ENCODE data around the gene KDM4C.

Gene KDM4C

GRCh38 chr9:6909181-6909580 is 151.4 kb downstream of the KDM4C start:
- DNase-seq = no peak

DNA sequence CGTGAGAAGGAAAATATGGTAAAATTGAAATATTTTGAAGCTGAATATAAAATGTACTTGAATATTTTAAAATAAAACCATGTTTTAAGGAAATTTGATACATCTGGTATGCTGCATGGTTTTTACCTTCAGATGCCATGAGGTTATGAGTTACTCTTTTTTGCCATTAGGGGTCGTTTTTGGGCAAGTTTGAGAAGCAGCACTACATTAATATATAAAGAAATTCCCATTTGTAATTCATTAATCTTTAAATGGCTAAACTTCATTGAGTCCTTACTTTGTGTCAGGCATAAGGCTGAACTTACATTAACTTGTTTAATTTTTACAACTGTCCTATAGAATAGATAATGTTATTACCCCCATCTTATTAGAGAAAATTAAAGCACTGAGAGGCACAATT is 152.3 kb downstream of the KDM4C start:
- no peak for DNase-seq

- DNase-seq = no peak
Measured at GRCh38 chr9:6910497-6910896, 152.7 kb downstream of the KDM4C start.

GRCh38 chr9:6911901-6912638 is 154.3 kb downstream of the KDM4C start:
- no peak for DNase-seq

- no peak for DNase-seq
Measured at GRCh38 chr9:6915635-6916034, 157.9 kb downstream of the KDM4C start.

DNA sequence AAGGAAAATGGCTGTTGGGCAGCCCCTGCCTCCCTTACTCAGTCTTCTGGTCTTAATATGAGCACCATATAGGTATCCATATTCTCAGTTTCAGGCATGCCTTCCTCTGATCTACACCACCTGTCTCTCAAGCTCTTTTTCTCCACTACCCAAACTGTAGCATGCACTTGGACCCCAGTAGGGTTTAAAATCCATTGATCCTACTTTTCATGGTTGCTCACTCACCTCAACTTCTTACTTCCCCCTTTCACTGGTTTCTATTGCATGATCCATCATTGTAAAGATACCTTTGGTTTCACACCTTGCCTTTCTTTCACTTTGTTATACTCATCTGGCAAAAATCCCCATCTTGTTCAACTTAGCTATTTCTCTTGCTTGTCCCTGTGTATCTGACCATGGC is 159.4 kb downstream of the KDM4C start:
- DNase-seq = no peak

DNA sequence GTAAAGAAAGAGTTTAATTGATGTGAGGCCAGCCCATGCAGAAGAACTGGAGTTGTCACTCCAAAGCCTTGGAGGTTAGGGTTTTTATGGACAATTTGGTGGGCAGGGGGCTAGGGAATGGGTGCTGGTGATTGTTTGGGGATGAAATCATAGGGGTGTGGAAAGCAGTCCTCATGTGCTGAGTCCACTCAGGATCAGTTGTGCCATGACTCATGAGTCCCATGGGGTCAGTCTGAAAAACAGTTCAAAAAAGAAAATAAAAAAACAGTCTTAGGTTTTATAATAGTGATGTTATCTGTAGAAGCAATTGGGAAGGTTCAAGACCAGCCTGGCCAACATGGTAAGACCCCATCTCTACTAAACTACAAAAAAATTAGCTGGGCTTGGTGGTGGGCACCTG is 162.3 kb downstream of the KDM4C start:
- DNase-seq = no peak

DNA sequence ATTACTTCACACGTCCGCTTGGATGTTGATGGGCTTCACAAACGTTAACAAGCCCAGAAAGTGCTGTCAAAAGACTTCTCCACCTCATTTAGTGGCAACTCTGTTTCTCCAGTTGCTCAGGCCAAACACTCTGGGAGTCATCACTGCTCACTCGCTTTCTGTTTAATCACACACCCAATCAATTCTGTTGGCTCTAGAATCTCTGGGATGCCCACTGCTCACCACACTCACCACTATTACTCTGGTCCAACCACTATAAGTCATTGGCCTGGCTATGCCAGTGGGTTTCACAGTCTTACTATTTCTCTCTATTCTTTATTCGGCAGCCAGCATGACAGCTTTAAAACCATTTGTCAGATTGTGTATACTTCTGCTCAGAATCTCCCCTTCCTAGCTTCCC is 163.5 kb downstream of the KDM4C start:
- DNase-seq = no peak

DNA sequence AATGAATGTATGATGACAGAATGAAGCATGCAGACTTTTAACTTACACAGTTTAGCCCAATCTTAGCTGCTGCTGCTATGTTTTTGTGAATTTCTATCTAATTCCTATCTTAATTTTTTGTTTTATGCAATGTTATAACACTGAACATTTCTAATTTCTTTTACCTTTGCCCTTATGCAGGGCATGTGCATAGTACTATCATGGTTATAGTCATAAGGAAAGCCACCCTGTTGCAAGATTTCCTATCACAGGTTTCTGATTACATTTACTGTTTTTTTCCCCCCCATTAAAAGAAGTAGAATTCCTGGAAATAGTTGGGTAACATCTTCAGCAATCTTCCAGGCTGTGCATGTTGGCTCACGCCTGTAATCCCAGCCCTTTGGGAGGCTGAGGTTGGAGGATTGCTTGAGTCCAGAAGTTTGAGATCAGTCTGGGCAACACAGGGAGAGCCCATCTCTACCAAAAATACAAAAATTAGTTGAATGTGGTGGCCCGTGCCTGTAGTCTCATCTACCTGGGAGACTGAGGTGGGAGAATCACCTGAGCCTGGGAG is 164.4 kb downstream of the KDM4C start:
- DNase-seq = no peak

DNA sequence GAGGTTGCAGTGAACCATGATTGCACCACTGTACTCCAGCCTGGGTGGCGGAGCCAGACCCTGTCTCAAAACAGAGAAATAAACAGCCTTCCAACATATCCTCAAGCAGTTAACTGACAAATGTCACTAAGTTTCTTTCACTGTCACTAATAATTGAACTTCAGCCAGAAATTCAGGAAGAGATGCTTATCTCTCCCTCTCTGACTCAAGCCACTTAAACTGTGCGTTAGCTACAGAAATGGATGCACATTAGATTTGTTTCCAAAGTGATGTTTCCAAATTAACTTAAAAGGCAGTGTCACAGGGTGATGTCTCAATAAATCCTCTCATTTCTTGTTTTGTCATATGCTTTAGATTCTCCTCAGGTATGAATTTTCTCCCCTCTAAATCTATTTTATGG is 164.9 kb downstream of the KDM4C start:
- no peak for DNase-seq

GRCh38 chr9:6923086-6923485 is 165.3 kb downstream of the KDM4C start:
- DNase-seq = no peak

GRCh38 chr9:6924149-6924548 is 166.4 kb downstream of the KDM4C start:
- DNase-seq = no peak

DNA sequence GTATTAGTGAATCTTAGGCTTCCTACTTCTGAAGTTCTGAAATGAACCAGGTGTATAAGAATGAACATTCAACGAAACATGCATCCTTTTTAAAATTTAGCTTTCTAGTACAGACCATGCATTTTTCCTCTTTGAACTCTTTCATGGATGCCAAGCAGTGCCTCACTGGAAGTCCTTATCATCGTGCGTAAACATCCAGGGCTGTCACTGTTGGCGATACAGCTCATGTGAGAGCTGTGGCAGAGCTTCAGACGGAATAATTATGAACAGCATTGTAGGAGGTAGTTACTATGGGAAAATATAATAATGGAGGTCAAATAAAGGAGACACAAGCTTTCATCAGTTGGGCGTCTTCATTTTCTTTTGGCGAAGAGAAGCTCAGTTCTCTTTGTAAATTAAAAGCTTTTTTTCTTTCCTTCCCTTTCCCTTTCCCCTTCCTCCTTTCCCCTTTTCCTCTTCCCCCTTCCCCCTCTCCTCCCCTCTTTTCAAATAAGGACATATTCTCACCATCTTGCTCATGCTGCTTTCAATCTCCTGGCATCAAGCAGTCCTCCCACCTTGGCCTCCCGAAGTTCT is 167.3 kb downstream of the KDM4C start:
- DNase-seq = no peak

DNA sequence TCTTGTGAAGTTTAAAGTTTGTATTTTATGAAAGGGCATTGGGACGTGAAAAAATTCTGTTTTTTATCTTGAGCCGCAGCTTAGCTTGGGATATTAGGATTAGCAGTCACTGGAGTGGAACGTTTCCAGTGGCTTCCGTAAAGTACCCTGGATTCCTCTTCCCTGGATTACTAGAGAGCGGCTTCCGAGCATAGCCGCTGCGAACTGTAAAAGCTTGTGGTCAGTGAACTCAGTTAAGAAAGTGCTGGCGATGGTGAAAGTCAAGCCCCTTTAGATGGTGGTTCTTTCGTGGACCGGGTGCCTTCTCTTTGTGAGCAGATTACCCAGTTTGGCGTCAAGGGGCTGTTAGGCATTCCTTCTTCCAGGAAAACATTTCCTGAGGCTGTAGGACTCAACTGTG is 168.1 kb downstream of the KDM4C start:
- DNase-seq = no peak

DNA sequence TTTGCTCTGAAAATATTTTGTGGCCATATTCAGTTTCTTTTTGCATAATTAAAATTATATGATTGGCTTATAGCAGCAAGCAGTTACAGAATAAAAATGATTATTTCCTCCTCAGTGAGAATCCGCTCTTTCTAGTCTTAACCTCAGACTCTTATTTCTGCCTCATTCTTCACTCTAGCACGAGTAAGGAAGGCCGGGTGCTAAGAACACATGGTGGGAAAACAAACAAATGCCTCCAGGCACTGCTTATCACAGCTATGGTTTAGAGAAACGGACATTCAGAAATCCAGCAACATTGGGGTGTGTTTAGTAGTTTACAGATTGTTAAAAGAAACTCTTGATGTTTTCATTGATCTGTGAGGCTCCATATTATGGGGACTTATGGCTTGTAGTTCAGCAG is 168.7 kb downstream of the KDM4C start:
- DNase-seq = no peak

- DNase-seq = no peak
Measured at GRCh38 chr9:6927838-6928237, 170.1 kb downstream of the KDM4C start.

DNA sequence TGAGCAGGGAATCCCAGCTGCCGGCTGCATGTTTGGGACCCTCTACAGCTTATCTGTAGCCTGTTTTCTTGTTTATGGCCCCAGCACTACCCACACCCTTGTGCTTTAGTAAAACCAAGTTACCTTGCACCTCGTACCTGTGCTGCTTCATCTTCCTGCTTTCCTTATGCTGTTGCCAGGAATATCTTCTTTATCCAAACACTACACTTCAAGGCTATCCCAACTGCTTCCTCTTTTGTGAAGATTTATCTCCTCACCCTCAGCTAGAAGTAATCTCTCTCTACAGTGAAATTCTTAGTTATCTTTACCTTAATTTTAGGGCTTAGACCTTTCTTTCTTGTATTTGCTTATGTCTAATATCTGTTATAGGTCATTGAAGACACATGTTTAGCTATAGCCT is 171.1 kb downstream of the KDM4C start:
- DNase-seq = no peak

DNA sequence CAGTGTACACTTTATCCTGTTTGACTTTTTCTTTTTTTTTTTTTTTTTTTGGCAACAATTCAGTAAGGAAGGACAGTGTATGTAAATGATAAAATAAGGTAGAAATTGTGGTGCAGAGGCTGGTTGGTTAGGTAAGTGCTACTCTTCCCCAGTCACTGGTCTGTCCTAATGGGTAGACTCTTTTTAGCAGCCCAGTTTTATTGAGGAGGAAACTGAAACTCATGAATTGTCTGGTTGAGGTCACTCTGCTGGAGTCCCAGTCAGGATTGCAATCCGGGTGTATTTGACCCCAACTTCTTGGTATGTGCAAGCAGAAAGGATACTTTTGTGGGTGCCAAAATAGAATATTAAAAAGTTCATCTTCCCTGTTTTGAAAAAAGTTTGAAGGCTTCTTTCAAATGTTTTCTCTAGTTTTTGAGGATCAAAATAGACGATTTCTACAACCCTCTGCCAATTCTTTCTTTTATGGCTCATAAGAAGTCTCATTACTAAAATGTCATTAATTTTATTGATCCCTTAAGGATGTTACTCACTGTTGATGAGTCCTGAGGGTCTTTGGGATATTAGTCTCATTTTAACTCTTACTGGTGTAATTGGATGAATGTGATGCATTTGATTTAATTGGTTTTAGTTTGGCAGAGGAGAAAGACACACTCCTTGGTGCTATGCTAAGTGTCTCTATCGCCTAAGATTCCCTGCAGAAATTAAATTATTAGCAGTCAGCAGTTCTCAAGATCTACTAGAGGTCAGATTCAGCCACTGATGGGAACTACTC is 171.9 kb downstream of the KDM4C start:
- DNase-seq = no peak

DNA sequence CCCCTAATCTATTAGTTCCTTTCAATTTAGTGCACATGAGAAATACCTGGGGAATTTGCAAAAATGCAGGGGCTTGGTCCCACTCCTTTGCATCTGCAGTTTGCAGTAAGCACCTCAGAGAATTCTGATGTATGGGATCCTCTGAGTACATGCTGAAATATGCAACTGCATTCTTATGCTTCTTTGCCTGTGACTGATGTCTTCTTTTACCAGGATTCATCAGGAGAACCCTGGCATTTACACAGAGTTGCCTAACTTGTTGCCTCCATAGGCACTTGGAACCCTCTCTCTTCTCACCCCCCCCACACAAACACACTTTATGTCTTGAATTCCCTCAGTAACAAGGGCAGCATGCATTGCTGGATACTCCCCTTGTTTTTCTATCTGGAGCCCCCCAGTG is 173.1 kb downstream of the KDM4C start:
- no peak for DNase-seq

- no peak for DNase-seq
Measured at GRCh38 chr9:6931913-6932312, 174.1 kb downstream of the KDM4C start.

DNA sequence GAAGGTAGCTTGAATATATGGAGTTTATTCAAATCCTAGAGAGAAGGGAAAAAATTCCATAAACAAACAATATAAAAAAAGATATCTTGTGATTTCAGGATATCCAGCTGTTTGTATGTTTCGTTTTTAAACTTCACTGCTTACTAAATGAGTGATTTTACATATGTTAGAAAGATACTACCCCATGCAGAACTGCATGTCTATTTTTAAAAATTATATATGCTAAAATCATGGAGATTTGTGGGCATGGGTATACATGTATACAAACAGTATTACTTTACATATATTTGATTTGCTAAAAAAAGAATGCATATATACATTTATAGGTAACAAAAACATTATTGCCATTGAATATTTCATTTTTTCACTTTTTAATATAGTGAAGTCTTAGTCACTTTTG is 178.3 kb downstream of the KDM4C start:
- no peak for DNase-seq

DNA sequence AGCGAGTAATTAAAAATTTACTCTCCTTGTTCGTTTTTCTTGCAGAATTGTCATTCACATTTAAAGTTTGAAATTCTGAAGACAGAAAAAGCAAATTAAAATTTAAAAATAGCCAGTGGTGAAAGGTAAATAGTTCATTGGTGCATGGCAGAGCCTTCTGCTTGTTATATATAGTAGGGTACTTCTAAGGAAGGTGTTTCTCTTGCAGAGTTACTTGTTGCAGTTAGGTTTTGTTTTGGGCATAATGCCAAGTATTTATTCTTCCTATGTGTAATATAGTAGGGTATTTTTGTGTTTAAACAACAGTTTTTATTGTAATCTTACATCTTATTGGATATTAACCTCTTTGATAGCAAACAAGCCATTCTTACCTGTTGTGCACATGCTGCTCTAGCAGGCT is 179.4 kb downstream of the KDM4C start:
- no peak for DNase-seq

- DNase-seq = no peak
Measured at GRCh38 chr9:6938447-6938846, 180.7 kb downstream of the KDM4C start.

GRCh38 chr9:6938873-6939272 is 181.1 kb downstream of the KDM4C start:
- DNase-seq = no peak

All from activated T-cell treated with anti-CD3 and anti-CD28 coated beads, Interleukin-2, amount 50 U/mL, for 1 hour (primary cell).